Heart left ventricle (tissue), 13 donors: Measurements from ENCODE around the gene TFF3.

Source experiments
- POLR2A ChIP-seq, 2 donors: fragments of 450-650 bp; IDR thresholded peaks; one replicate each; pipeline ENCODE4 v1.6.1; 2017; ENCODE audit warnings: antibody characterized with exemption in 2 of 2, mild to moderate bottlenecking in 2 of 2, moderate library complexity in 2 of 2
- TF ChIP-seq, protein P1 (sequence below), 12 donors: fragments of 200-600 bp; sonication (generic) in 4 of 12; IDR thresholded peaks; one replicate each; pipeline versions ENCODE4 v1.5.0 to v1.8.0; 2018 to 2022; ENCODE audit warnings: antibody characterized with exemption in 12 of 12, mild to moderate bottlenecking in 5 of 12
- donor health status: ischemic (EF 13 %, LVEDD 7.1; RV severe dilation, severe dysfunction).
- donor health status: DM: no; HTN: yes; CAD: no.
- donor health status: DM: no; HTN: no; CAD: no.
- donor health status: ischemic (EF 25% LVEDD 6.9; RV normal size, moderate dysfunction).
- donor health status: ischemic (EF 25% LVEDD 5.7; RV mildly dilated, moderate dysfunction).
- donor health status: ischemic (EF 35%, LVEDD 5.7; RV mildly dilated, moderate dysfunction).
- donor health status: nonischemic (EF 11% LVEDD 7.7; RV severe dilation, severe dysfunction).
- donor health status: DM: yes; HTN: yes; CAD: no.
- donor health status: PGD.
- donor health status: ischemic (EF 29% LVEDD 5.4; RV normal size, mild dysfunction).
- donor health status: nonischemic (EF 23%, LVEDD 6.1; RV moderate dilation, normal function).

DNA sequence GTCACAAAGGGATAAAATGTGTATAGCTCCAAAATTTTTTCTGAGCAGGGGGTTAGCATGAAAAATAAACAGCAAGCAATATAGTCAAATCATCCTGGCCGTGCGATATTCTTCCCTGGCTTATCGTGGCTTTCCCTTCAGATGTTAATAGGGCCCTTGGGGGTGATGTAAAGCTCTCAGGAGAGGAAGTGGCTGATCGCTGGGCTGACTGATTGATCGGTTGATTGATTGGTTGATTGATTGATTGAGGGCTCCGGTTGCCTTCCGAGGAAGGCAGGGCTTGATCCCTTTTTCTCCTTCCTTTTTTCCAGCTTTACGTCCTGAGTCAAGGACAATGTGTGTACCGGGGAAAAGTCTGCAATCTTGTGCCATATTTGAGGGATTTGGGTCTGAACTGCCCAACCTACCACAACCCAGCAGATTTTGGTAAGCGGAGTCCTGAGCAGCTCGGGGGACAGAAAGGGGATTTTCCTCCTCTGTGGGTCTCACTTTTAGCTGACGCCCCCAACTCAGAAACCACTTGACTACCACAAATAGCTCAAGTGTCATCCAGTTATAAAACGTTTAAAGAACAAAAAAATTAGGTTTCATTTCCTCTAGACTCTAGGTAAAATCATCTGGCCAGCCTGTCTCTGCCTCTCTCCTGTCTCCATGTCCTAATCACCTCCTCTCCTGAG is 29.5 kb downstream of the TFF3 start:
- TF ChIP-seq, protein P1, sequence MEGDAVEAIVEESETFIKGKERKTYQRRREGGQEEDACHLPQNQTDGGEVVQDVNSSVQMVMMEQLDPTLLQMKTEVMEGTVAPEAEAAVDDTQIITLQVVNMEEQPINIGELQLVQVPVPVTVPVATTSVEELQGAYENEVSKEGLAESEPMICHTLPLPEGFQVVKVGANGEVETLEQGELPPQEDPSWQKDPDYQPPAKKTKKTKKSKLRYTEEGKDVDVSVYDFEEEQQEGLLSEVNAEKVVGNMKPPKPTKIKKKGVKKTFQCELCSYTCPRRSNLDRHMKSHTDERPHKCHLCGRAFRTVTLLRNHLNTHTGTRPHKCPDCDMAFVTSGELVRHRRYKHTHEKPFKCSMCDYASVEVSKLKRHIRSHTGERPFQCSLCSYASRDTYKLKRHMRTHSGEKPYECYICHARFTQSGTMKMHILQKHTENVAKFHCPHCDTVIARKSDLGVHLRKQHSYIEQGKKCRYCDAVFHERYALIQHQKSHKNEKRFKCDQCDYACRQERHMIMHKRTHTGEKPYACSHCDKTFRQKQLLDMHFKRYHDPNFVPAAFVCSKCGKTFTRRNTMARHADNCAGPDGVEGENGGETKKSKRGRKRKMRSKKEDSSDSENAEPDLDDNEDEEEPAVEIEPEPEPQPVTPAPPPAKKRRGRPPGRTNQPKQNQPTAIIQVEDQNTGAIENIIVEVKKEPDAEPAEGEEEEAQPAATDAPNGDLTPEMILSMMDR (IDR thresholded peaks at IDR 0.05) = no peak
- no peak for TF ChIP-seq POLR2A (IDR thresholded peaks at IDR 0.05)
